ENCODE data around the gene RHOBTB3. TPM values are rescaled to one million over a fixed set of nuclear protein-coding genes. Genes with fewer than 3 reads are reported as not detected.

The RHOBTB3 gene
- total and polyA plus RNA-seq, 8 donors = 13.7 to 730 (median 89.3) TPM

DNA sequence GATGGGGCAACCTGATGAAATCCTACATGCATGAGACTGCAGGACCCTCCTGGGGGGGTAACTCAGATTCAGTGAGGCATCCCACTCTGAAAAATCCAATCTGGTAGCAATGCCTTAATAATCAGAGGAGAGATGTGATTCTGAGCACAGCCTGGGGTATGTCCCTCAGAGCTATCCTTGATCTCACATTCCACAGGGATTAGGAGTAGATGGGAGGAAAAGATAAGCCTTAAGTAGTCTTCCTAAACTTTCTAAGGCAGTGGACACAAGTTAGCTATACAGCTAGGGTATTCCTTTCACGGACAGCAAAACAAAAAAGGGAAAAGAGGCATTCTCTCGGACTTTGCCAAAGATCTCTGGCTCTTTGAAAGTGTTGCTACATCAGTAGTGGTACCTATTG, 44.5 kb upstream of the RHOBTB3 start:
- intact Hi-C loops (cut with DNase I; ENCODE audit: low total_unique reads) = no loop called here
- Histone ChIP-seq H3K4me1 (no peaks in the 10 kb centered on the region), H3K4me3 (no peak overlapping the region), H3K36me3 (no peaks in the 10 kb centered on the region), H3K27me3 (no peaks in the 10 kb centered on the region), H3K27ac (no peak overlapping the region), H3K9me3 (no peaks in the 10 kb centered on the region)
- no peak for DNase-seq
- TF ChIP-seq POLR2A (IDR thresholded peaks at IDR 0.05) = no peak
- TF ChIP-seq, protein P1, sequence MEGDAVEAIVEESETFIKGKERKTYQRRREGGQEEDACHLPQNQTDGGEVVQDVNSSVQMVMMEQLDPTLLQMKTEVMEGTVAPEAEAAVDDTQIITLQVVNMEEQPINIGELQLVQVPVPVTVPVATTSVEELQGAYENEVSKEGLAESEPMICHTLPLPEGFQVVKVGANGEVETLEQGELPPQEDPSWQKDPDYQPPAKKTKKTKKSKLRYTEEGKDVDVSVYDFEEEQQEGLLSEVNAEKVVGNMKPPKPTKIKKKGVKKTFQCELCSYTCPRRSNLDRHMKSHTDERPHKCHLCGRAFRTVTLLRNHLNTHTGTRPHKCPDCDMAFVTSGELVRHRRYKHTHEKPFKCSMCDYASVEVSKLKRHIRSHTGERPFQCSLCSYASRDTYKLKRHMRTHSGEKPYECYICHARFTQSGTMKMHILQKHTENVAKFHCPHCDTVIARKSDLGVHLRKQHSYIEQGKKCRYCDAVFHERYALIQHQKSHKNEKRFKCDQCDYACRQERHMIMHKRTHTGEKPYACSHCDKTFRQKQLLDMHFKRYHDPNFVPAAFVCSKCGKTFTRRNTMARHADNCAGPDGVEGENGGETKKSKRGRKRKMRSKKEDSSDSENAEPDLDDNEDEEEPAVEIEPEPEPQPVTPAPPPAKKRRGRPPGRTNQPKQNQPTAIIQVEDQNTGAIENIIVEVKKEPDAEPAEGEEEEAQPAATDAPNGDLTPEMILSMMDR (IDR thresholded peaks at IDR 0.05) = no peak
- TF ChIP-seq EP300 (IDR thresholded peaks at IDR 0.05) = no peak
- TF ChIP-seq POLR2AphosphoS5 (IDR thresholded peaks at IDR 0.05) = no peak
- WGBS, 5 donors = 57 to 77% (median 70%) methylated on average over 2 of the region's 2 CpGs

DNA sequence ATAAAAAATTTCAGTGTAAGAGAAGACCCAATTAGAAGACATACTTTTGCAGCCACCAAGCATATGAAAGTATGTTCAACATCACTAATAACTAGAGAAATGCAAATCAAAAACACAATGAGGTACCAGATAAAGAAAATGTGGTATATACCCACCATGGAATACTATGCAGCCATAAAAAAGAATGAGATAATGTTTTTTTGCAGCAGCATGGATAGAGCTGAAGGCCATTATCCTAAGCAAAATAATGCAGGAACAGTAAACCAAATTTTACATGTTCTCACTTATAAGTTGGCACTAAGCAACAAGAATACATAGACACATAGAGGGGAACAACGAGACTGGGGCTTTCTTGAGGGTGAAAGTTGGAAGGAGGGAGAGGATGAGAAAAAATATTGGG, 41.5 kb upstream of the RHOBTB3 start:
- no peaks in the 10 kb centered on the region for H3K4me1 ChIP-seq
- no peak for TF ChIP-seq POLR2A (IDR thresholded peaks at IDR 0.05)
- no peaks in the 10 kb centered on the region for H3K27me3 ChIP-seq
- no peaks in the 10 kb centered on the region for H3K36me3 ChIP-seq
- no peak overlapping the region for H3K4me3 ChIP-seq
- no peak overlapping the region for H3K27ac ChIP-seq
- 89 to 100% (median 93%) methylated on average over 1 of the region's 1 CpG for WGBS, 5 donors
- no peak for DNase-seq
- H3K9me3 ChIP-seq = no peaks in the 10 kb centered on the region
- intact Hi-C loops (cut with DNase I; ENCODE audit: low total_unique reads) = no loop called here

DNA sequence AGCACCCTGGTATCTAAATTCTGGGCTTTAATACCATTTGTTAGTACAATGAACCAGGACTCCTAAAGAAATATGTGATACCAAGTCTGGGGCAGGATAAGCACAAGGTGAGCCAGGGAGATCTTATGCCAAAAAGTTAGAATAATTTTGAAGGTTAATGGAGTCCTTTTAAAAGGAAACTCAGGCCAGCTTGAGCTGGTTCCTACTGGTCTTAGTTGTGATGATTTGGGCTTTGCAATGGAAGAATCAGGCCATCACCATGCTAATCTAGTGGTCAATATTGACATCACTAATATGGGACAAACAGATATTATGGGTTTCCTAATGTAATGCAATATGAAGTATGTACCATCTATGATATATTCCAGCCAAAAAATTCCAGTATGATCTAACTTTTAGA, 40.8 kb upstream of the RHOBTB3 start:
- Histone ChIP-seq H3K27me3 (no peaks in the 10 kb centered on the region), H3K27ac (no peak overlapping the region), H3K4me1 (no peaks in the 10 kb centered on the region), H3K36me3 (no peaks in the 10 kb centered on the region), H3K9me3 (no peaks in the 10 kb centered on the region), H3K4me3 (no peak overlapping the region)
- intact Hi-C loops (cut with DNase I; ENCODE audit: low total_unique reads) = no loop called here
- TF ChIP-seq, protein P1 (IDR thresholded peaks at IDR 0.05) = no peak
- no peak for TF ChIP-seq EP300 (IDR thresholded peaks at IDR 0.05)
- no peak for TF ChIP-seq POLR2AphosphoS5 (IDR thresholded peaks at IDR 0.05)
- TF ChIP-seq POLR2A (IDR thresholded peaks at IDR 0.05) = no peak
- no peak for DNase-seq

DNA sequence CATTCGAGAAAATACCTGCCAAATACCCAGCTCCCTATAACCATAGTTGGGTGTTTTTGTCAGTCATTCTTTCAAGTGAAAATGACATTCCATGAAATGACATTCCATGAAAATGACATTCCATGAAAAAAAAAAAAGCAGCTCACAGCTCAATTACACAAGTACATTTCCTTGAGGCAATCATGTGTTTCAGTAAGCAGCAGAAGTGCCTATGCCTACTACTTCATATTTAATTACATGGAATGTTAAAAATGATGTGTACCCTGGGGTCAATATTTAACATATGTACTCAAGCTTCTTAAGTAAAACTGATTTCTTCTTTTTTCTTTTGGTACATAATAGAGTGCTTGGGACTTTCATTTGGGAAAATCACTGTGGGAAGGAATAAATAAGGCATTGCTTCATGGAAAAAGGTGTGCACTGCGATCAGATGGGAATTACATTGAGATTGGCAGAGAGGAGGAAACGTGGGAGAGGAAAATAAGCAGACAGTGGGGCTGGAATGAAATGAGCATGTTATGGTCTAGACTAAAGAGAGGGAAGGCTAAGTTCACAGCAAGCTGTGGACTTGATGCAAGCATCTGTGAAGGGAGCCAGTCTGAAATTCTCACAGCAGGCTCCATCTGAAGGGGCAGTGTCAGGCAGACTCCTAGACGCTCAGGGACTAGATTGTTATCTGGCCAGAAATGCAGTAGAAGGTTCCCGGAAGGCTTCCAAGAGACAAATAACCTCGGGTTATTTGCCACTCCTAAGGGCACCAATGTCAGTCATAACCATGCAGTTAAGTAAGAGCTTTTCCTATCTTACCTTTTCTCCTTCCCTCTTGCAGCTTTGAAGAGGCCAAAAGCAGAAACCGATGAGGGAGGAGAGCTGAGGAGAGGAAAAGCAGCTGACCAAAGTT, 33.1 kb upstream of the RHOBTB3 start:
- no peaks in the 10 kb centered on the region for H3K27me3 ChIP-seq
- no peak overlapping the region for H3K27ac ChIP-seq
- intact Hi-C loops (cut with DNase I; ENCODE audit: low total_unique reads) = no loop called here
- no peak for DNase-seq
- TF ChIP-seq POLR2AphosphoS5 (IDR thresholded peaks at IDR 0.05) (no peak), EP300 (IDR thresholded peaks at IDR 0.05) (no peak), POLR2A (IDR thresholded peaks at IDR 0.05) (no peak)
- TF ChIP-seq, protein P1 (IDR thresholded peaks at IDR 0.05) = no peak
- H3K4me3 ChIP-seq = no peak overlapping the region
- no peaks in the 10 kb centered on the region for H3K36me3 ChIP-seq
- no peaks in the 10 kb centered on the region for H3K4me1 ChIP-seq
- 49 to 61% (median 56%) methylated on average over 7 of the region's 7 CpGs for WGBS, 5 donors
- H3K9me3 ChIP-seq = no peaks in the 10 kb centered on the region

DNA sequence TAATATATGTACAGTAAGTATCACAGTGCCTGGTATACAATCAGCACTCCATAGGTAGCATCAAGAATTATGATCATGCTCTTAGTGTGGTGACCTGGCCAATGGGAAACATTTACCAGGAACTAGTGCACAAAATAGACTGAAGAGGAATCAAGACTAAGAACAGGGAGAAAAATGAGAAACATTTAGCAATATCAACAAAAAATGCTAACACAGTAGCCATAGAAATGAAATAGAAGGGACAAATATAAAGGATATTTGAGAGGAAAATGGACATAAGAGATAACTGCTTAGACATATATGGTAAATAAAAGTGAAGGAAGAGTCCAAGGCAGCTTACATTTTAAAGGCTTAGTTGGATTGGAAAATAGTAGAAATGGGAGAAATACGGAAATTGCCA, 31.8 kb upstream of the RHOBTB3 start:
- Histone ChIP-seq H3K27ac (no peak overlapping the region), H3K9me3 (no peaks in the 10 kb centered on the region), H3K4me1 (no peaks in the 10 kb centered on the region), H3K27me3 (no peaks in the 10 kb centered on the region), H3K36me3 (no peaks in the 10 kb centered on the region), H3K4me3 (no peak overlapping the region)
- 96 to 100% (median 97%) methylated on average over 1 of the region's 1 CpG for WGBS, 5 donors
- intact Hi-C loops (cut with DNase I; ENCODE audit: low total_unique reads) = no loop called here
- DNase-seq = no peak
- TF ChIP-seq POLR2AphosphoS5 (IDR thresholded peaks at IDR 0.05) = no peak
- TF ChIP-seq, protein P1 (IDR thresholded peaks at IDR 0.05) = no peak
- no peak for TF ChIP-seq EP300 (IDR thresholded peaks at IDR 0.05)
- TF ChIP-seq POLR2A (IDR thresholded peaks at IDR 0.05) = no peak

All from stomach (tissue), 9 donors.